Transverse colon (tissue), 4 donors: ENCODE results near the gene POU6F1. TPM values are rescaled to one million over a fixed set of nuclear protein-coding genes. Genes with fewer than 3 reads are reported as not detected.

Source experiments
- DNase-seq: peaks from one replicate; pipeline ENCODE4 v3.0.0-alpha.2; 2019
- H3K27ac ChIP-seq, 4 donors: fragments of 200-600 bp; sonication (generic); 2 replicates each; pipeline ENCODE4 v1.5.1; 2016 to 2018; ENCODE audit warnings: inconsistent platforms in 4 of 4
- H3K27me3 ChIP-seq: fragments of 200-600 bp; sonication (generic); 2 replicates; pipeline ENCODE4 v1.5.1; 2017; ENCODE audit warnings: inconsistent platforms
- H3K36me3 ChIP-seq, 4 donors: fragments of 200-600 bp; sonication (generic); 2 replicates each; pipeline ENCODE4 v1.5.1; 2017 to 2019; ENCODE audit warnings: inconsistent platforms in 4 of 4
- H3K4me1 ChIP-seq, 4 donors: fragments of 200-600 bp; sonication (generic); 2 replicates each; pipeline ENCODE4 v1.5.1; 2017 to 2020; ENCODE audit warnings: inconsistent platforms in 4 of 4
- H3K4me3 ChIP-seq, 4 donors: fragments of 200-600 bp; sonication (generic); 1 replicate in 1 of 4; 2 replicates in 3 of 4; pipeline versions ENCODE4 v1.5.1 to v1.6.1; 2017 to 2019; ENCODE audit warnings: inconsistent platforms in 4 of 4
- H3K9me3 ChIP-seq, 2 donors: fragments of 200-600 bp; sonication (generic); 2 replicates each; pipeline ENCODE4 v1.5.1; 2017 to 2019; ENCODE audit warnings: inconsistent platforms in 2 of 2
- CTCF ChIP-seq, 5 experiments: fragments of 200-600 bp in 3 of 5; fragments of 450-650 bp in 2 of 5; sonication (generic) in 3 of 5; IDR thresholded peaks; 1 replicate in 2 of 5; 2 replicates in 3 of 5; pipeline ENCODE4 v1.5.1; 2016 to 2017; ENCODE audit warnings: antibody characterized with exemption in 5 of 5, inconsistent platforms in 3 of 5, mild to moderate bottlenecking in 2 of 5, moderate library complexity in 1 of 5
- EP300 ChIP-seq: sonication (generic); formaldehyde crosslinking; IDR thresholded peaks from one replicate; pipeline ENCODE4 v1.6.1; 2017; ENCODE audit warnings: antibody characterized with exemption, low read depth
- POLR2A ChIP-seq: fragments of 450-650 bp; IDR thresholded peaks from one replicate; pipeline ENCODE4 v1.6.1; 2016; ENCODE audit warnings: antibody characterized with exemption, mild to moderate bottlenecking, moderate library complexity
- POLR2AphosphoS5 ChIP-seq, 3 donors: sonication (generic); formaldehyde crosslinking; IDR thresholded peaks; one replicate each; pipeline ENCODE4 v1.6.1; 2016; ENCODE audit warnings: antibody characterized with exemption in 3 of 3
- WGBS, 2 donors: methylation state at CpG; one replicate each; pipeline ENCODE4 v1.1.5; 2018; ENCODE audit warnings: low coverage in 1 of 2; 5-methylcytosine and 5-hydroxymethylcytosine counted together
- in situ Hi-C, 4 donors: fragments of 200-750 bp; cut with MboI; loops; one replicate each; pipeline versions ENCODE4 v1.15.0 to v1.15.1; 2017; ENCODE audit warnings: low sequenced_read_pairs in 3 of 4, low pct_ligation_motif_present in 1 of 4, low pct_unique_long_range_greater_than_20kb in 1 of 4
- intact Hi-C: fragments of 100-400 bp; cut with DNase I; formaldehyde crosslinking; loops from one replicate; pipeline ENCODE4 v1.15.1; 2023; ENCODE audit warnings: low total_unique reads
- total RNA-seq, 4 donors: library from RNA; depleted of rRNA; stranded (reverse); fragments of >200 nt; gene quantifications; one replicate each; pipeline ENCODE4 v1.1.0, GENCODE V29; 2016

The POU6F1 gene
- total RNA-seq, 4 donors from 2014 or later = 3.7 to 6.5 (median 6.1) TPM

GRCh38 chr12:51198568-51199365 is 19.1 kb downstream of the POU6F1 start:
- no peak for DNase-seq
- in situ Hi-C loops = no loop called here
- WGBS, 2 donors = 86% methylated on average over 16 of the region's 16 CpGs; no CpG with 5 or more reads in 1 of the 2 donors

GRCh38 chr12:51197736-51198567 is 19.9 kb downstream of the POU6F1 start:
- DNase-seq = no peak
- H3K4me3 ChIP-seq = no peak overlapping the region
- TF ChIP-seq POLR2AphosphoS5 (IDR thresholded peaks at IDR 0.05) = no peak
- TF ChIP-seq POLR2A = no peak
- no peak for TF ChIP-seq EP300
- TF ChIP-seq CTCF (IDR thresholded peaks at IDR 0.05) = no peak
- H3K4me1 ChIP-seq = no peaks in the 10 kb centered on the region
- H3K36me3 ChIP-seq = no peaks in the 10 kb centered on the region
- 95% methylated on average over 35 of the region's 38 CpGs; no CpG with 5 or more reads in 1 of the 2 donors for WGBS, 2 donors
- no peak overlapping the region for H3K27ac ChIP-seq
- in situ Hi-C loops (no loop called here), intact Hi-C loops (no loop called here)
- H3K9me3 ChIP-seq = no peaks in the 10 kb centered on the region
- no peaks in the 10 kb centered on the region for H3K27me3 ChIP-seq

More at GRCh38 chr12:51198568-51199365, 19.1 kb downstream of the POU6F1 start:
- TF ChIP-seq CTCF (IDR thresholded peaks at IDR 0.05) = no peak
- no peak for TF ChIP-seq POLR2A
- no peak for TF ChIP-seq EP300
- no peak for TF ChIP-seq POLR2AphosphoS5 (IDR thresholded peaks at IDR 0.05)
- Histone ChIP-seq H3K27me3 (no peaks in the 10 kb centered on the region), H3K9me3 (no peaks in the 10 kb centered on the region), H3K4me3 (no peak overlapping the region), H3K27ac (no peak overlapping the region), H3K4me1 (no peaks in the 10 kb centered on the region), H3K36me3 (no peaks in the 10 kb centered on the region)
- intact Hi-C loops = no loop called here

- 92 to 100% methylated on average over 7 to 9 of the region's 9 CpGs for WGBS, 2 donors
- DNase-seq = no peak
- no peak for TF ChIP-seq CTCF (IDR thresholded peaks at IDR 0.05)
- no peak for TF ChIP-seq POLR2A
- TF ChIP-seq POLR2AphosphoS5 (IDR thresholded peaks at IDR 0.05) = no peak
- TF ChIP-seq EP300 = no peak
These were observed 21.3 kb downstream of the POU6F1 start for GRCh38 chr12:51196547-51196946.

GRCh38 chr12:51195841-51196240 is 22.0 kb downstream of the POU6F1 start:
- DNase-seq = no peak
- no peak overlapping the region for H3K27ac ChIP-seq
- H3K27me3 ChIP-seq = no peaks in the 10 kb centered on the region
- H3K36me3 ChIP-seq = no peaks in the 10 kb centered on the region
- in situ Hi-C loops = no loop called here
- intact Hi-C loops = no loop called here
- 88% methylated on average over 2 of the region's 7 CpGs; no CpG with 5 or more reads in 1 of the 2 donors for WGBS, 2 donors
- H3K4me1 ChIP-seq = no peaks in the 10 kb centered on the region
- H3K9me3 ChIP-seq = no peaks in the 10 kb centered on the region
- no peak for TF ChIP-seq CTCF (IDR thresholded peaks at IDR 0.05)
- TF ChIP-seq POLR2A = no peak
- TF ChIP-seq POLR2AphosphoS5 (IDR thresholded peaks at IDR 0.05) = no peak
- no peak for TF ChIP-seq EP300
- no peak overlapping the region for H3K4me3 ChIP-seq

More at GRCh38 chr12:51196547-51196946, 21.3 kb downstream of the POU6F1 start:
- Histone ChIP-seq H3K4me1 (no peaks in the 10 kb centered on the region), H3K27ac (no peak overlapping the region), H3K27me3 (no peaks in the 10 kb centered on the region), H3K9me3 (no peaks in the 10 kb centered on the region), H3K36me3 (no peaks in the 10 kb centered on the region), H3K4me3 (no peak overlapping the region)
- intact Hi-C loops = no loop called here
- in situ Hi-C loops = no loop called here
